Fibroblast of villous mesenchyme (primary cell): ENCODE data around the gene CHD5. TPM values are rescaled to one million over a fixed set of nuclear protein-coding genes. Genes with fewer than 3 reads are reported as not detected.

Experiments used
- DNase-seq: peaks from one replicate; pipeline ENCODE4 v3.0.0-alpha.2; 2010; ENCODE audit warnings: low read depth
- H3K4me3 ChIP-seq: 2 replicates; pipeline ENCODE4 v1.5.1; 2011; ENCODE audit warnings: low read depth, mild to moderate bottlenecking, low read length
- total RNA-seq: library from RNA; depleted of rRNA; stranded (reverse); fragments of >200 nt; gene quantifications from 2 replicates; pipeline ENCODE4 v1.2.3, GENCODE V29; 2012
- TF ChIP-seq, protein P1 (sequence below): IDR thresholded peaks from 2 replicates; pipeline ENCODE4 v1.5.1; 2012; ENCODE audit warnings: low read depth, mild to moderate bottlenecking, low read length; ENCODE audit not compliant: insufficient read depth

CHD5 gene
- total RNA-seq, 1 donor = under 0.01 TPM

- no peak overlapping the region for H3K4me3 ChIP-seq
- TF ChIP-seq, protein P1, sequence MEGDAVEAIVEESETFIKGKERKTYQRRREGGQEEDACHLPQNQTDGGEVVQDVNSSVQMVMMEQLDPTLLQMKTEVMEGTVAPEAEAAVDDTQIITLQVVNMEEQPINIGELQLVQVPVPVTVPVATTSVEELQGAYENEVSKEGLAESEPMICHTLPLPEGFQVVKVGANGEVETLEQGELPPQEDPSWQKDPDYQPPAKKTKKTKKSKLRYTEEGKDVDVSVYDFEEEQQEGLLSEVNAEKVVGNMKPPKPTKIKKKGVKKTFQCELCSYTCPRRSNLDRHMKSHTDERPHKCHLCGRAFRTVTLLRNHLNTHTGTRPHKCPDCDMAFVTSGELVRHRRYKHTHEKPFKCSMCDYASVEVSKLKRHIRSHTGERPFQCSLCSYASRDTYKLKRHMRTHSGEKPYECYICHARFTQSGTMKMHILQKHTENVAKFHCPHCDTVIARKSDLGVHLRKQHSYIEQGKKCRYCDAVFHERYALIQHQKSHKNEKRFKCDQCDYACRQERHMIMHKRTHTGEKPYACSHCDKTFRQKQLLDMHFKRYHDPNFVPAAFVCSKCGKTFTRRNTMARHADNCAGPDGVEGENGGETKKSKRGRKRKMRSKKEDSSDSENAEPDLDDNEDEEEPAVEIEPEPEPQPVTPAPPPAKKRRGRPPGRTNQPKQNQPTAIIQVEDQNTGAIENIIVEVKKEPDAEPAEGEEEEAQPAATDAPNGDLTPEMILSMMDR = no peak
- no peak for DNase-seq
These were observed 120.3 kb downstream of the CHD5 start for GRCh38 chr1:6059866-6060265.

GRCh38 chr1:6057170-6057845 is 122.8 kb downstream of the CHD5 start:
- TF ChIP-seq, protein P1 = no peak

GRCh38 chr1:6056572-6056948 is 123.6 kb downstream of the CHD5 start:
- no peak for DNase-seq
- H3K4me3 ChIP-seq = no peak overlapping the region
- TF ChIP-seq, protein P1 = no peak

More at GRCh38 chr1:6057170-6057845, 122.8 kb downstream of the CHD5 start:
- H3K4me3 ChIP-seq = no peak overlapping the region
- no peak for DNase-seq

DNA sequence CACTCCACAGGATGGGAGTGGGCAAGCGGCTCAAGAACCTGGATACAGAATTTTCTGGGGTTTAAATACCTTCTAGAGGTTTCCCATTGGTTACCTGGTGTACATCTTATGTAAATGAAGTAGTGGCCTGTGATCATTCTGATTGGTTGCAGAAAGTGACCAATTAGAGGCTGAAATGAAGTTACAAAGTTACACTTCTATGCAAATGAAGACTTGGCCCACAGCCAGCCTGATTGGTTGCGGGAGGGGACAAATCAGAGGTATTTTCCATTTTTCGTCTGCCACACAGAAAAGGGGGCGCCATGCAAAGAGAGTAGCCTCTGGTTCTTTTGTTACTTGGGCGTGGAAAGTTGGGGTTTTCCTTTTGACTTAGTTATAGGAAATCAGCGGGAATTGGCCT is 125.5 kb downstream of the CHD5 start:
- no peak for DNase-seq
- H3K4me3 ChIP-seq = no peak overlapping the region
- TF ChIP-seq, protein P1 = no peak

DNA sequence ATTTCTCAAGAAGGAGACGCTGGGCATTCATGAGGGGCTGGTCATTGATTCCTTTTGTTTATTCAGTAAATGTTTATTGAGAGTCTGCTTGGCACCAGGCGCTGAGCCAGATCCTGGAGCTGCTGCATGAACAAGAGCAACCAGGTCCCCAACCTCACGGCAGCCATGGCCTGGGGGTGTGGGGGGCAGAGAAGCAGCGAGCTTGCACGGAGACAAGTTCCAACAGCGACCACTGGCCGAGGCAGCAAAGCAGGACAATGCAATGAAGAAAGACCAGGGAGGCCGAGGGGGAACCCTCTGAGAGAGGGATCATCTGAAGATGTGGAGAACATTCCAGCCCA is 126.9 kb downstream of the CHD5 start:
- TF ChIP-seq, protein P1 = no peak
- no peak for DNase-seq
- no peak overlapping the region for H3K4me3 ChIP-seq

DNA sequence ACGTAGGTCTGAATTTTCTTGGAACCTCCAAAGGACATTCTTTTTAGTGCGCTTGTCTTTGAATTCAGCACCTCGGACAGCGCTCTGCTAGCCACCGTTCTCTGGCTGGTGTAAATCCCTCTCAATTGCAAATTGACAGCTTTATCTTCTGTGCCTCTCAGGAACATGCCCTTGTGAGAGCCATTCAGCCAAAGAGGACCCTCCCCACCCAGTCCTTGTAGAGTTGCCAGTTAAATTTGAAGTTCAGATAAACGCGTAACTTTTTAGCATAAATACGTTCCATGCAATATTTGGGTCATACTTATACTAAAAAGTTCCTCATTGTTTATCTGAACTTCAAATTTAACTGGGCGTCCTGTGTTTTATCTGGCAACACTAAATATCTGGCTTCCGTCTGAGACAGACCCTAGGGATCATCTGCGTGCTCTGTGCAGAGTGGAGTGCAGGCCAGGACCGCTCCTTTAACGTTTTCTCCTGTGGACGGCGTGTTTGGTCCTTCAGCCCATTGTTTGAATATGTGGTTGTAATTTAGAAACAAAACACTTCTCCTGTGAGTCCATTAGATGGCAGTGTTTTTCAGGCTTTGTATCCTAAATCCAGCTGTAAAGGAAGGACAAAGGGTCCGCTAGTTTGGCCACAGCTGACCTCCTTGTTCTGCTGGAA is 127.4 kb downstream of the CHD5 start:
- peak; percentile 76 for DNase-seq
- TF ChIP-seq, protein P1 = peak; percentile 53
- no peak overlapping the region for H3K4me3 ChIP-seq

Other genes starting within 250 kb of the CHD5 start
- gene NPHP4, start 187.9 kb downstream of the CHD5 start, total RNA-seq = 6.4 and 6.5 TPM in 2 replicates
- 2.6 and 3.5 TPM in 2 replicates for gene KCNAB2, start 134.4 kb downstream of the CHD5 start, total RNA-seq
- 80.5 and 97.6 TPM in 2 replicates for gene RPL22, start 19.3 kb upstream of the CHD5 start, total RNA-seq
- 27.7 and 110 TPM in 2 replicates for gene RNF207, start 25.8 kb upstream of the CHD5 start, total RNA-seq
- gene ICMT, start 55.6 kb upstream of the CHD5 start, total RNA-seq = 64.1 and 99.7 TPM in 2 replicates
- not detected in 2 replicates for gene HES3, start 63.9 kb upstream of the CHD5 start, total RNA-seq
- gene GPR153, start 80.8 kb upstream of the CHD5 start, total RNA-seq = 5.2 and 5.8 TPM in 2 replicates
- gene ACOT7, start 213.4 kb upstream of the CHD5 start, total RNA-seq = 16.1 and 17.3 TPM in 2 replicates
- gene HES2, start 239.6 kb upstream of the CHD5 start, total RNA-seq = 0.43 TPM in 1 of 2 replicates, not detected in the other
- not detected in 2 replicates for gene ESPN, start 244.5 kb upstream of the CHD5 start, total RNA-seq